ENCODE measurements around the gene SEMA3D. TPM values are rescaled to one million over a fixed set of nuclear protein-coding genes. Genes with fewer than 3 reads are reported as not detected.
A peak's percentile ranks its signal among the peaks of the same experiment; 100 is the strongest.

SEMA3D gene
- total RNA-seq, 6 experiments from 2014 or later, result 0.18 to 1.3 (median 0.30) TPM

GRCh38 chr7:85031475-85031874, 155.4 kb downstream of the SEMA3D start:
- TF ChIP-seq CTCF (IDR thresholded peaks at IDR 0.05) (no peak), POLR2A (IDR thresholded peaks at IDR 0.05) (no peak)
- peaks cover 0 to 3% of the 10 kb centered on the region in 2 donors for H3K27me3 ChIP-seq
- WGBS (ENCODE audit: insufficient coverage, low coverage, low lambda C conversion rate, missing lambda C conversion rate), result 24% methylated on average over 3 of the region's 3 CpGs
- no peak overlapping the region for H3K4me3 ChIP-seq
- no peaks in the 10 kb centered on the region for H3K36me3 ChIP-seq
- no peak overlapping the region for H3K27ac ChIP-seq
- DNase-seq (no peak), ATAC-seq (no peak)
- no peaks in the 10 kb centered on the region for H3K9me3 ChIP-seq
- intact Hi-C loops (cut with DNase I), result loop anchor here in 1 of 2 donors (10.0 kb wide), 1 partner anchor 513 kb away; no protein-coding TSS in a partner anchor
- no peaks in the 10 kb centered on the region for H3K4me1 ChIP-seq

- Histone ChIP-seq H3K4me3 (no peak overlapping the region), H3K27ac (no peak overlapping the region), H3K9me3 (no peaks in the 10 kb centered on the region), H3K27me3 (peaks cover 0 to 3% of the 10 kb centered on the region in 2 donors), H3K4me1 (no peaks in the 10 kb centered on the region), H3K36me3 (no peaks in the 10 kb centered on the region)
- TF ChIP-seq CTCF (IDR thresholded peaks at IDR 0.05), result peak; percentile 37 to 55 (median 50)
- no peak for TF ChIP-seq POLR2A (IDR thresholded peaks at IDR 0.05)
- ATAC-seq (peak in 3 of 4 donors; percentile 40 to 53 (median 50)), DNase-seq (no peak)
- intact Hi-C loops (cut with DNase I), result loop anchor here in 1 of 2 donors (10.0 kb wide), 1 partner anchor 514 kb away; no protein-coding TSS in a partner anchor
Observed at GRCh38 chr7:85030893-85031292, 156.0 kb downstream of the SEMA3D start.

DNA sequence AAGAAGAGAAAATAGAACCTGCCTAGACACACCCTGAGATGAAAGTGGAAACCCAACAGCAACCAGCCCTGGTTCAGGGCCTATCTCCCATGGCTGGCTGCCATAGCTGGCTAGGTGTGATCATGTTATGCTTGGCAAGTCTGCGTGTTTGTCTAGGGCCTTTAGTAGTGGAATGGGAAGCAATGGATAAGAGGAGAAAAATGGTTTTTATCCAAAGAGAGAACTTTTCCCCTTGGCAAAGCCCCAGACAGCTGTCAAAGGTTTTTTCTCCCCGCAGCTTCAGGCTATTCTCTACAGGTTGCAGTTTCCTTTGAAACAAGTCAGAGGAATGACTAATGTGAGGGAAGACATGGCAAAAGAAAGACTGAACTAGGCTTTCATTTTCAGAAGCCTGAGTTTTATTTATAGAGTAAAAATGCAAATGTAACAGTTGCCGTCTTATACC, 161.5 kb downstream of the SEMA3D start:
- DNase-seq (peak; percentile 62 to 68 (median 65)), ATAC-seq (peak; percentile 69 to 91 (median 80))
- TF ChIP-seq POLR2A (IDR thresholded peaks at IDR 0.05) (no peak), CTCF (IDR thresholded peaks at IDR 0.05) (no peak)
- Histone ChIP-seq H3K9me3 (no peaks in the 10 kb centered on the region), H3K27ac (no peak overlapping the region), H3K4me3 (no peak overlapping the region), H3K27me3 (peaks cover 0 to 8% of the 10 kb centered on the region in 2 donors), H3K4me1 (no peaks in the 10 kb centered on the region), H3K36me3 (no peaks in the 10 kb centered on the region)
- intact Hi-C loops (cut with DNase I), result no loop called here
- WGBS (ENCODE audit: insufficient coverage, low coverage, low lambda C conversion rate, missing lambda C conversion rate), result 44% methylated on average over 3 of the region's 3 CpGs

GRCh38 chr7:85023916-85024315, 162.9 kb downstream of the SEMA3D start:
- Histone ChIP-seq H3K4me1 (no peaks in the 10 kb centered on the region), H3K36me3 (no peaks in the 10 kb centered on the region), H3K9me3 (no peaks in the 10 kb centered on the region), H3K27me3 (peaks cover 0 to 8% of the 10 kb centered on the region in 2 donors), H3K4me3 (no peak overlapping the region), H3K27ac (no peak overlapping the region)
- TF ChIP-seq CTCF (IDR thresholded peaks at IDR 0.05) (no peak), POLR2A (IDR thresholded peaks at IDR 0.05) (no peak)
- ATAC-seq (no peak), DNase-seq (no peak)
- 47% methylated on average over 4 of the region's 4 CpGs for WGBS (ENCODE audit: insufficient coverage, low coverage, low lambda C conversion rate, missing lambda C conversion rate)
- intact Hi-C loops (cut with DNase I), result no loop called here
